22Rv1 (cell line): ENCODE measurements around the gene RASA3.

ENCODE experiments used
- CTCF ChIP-seq: fragments of 450-650 bp; IDR thresholded peaks from 2 replicates; pipeline ENCODE4 v1.5.1; 2017; ENCODE audit warnings: mild to moderate bottlenecking
- ZFX ChIP-seq: fragments of 450-650 bp; IDR thresholded peaks from 2 replicates; pipeline ENCODE4 v1.6.1; 2017; ENCODE audit warnings: antibody characterized with exemption, borderline replicate concordance

GRCh38 chr13:114016321-114017027 is 115.9 kb downstream of the RASA3 start:
- TF ChIP-seq CTCF (no peak), ZFX (no peak)
